ENCODE results near the gene SELL. TPM values are rescaled to one million over a fixed set of nuclear protein-coding genes. Genes with fewer than 3 reads are reported as not detected.
"Not testable (repeated sequence)": the region's sequence is repeated elsewhere in the genome, so short reads cannot be mapped to it uniquely, and the experiment has no call there.

The SELL gene
- 2.6 TPM for polyA plus RNA-seq (ENCODE audit: insufficient read length)

- DNase-seq: peak; percentile 47
Observed at GRCh38 chr1:169711469-169712308, at the start of gene SELL. SELL (minus strand) TSS chr1:169711620; CDS start chr1:169711498, 122 bp downstream.

GRCh38 chr1:169759038-169759437, 47.6 kb upstream of the SELL start:
- DNase-seq: no peak

GRCh38 chr1:169753549-169753948, 42.1 kb upstream of the SELL start:
- DNase-seq: no peak

- DNase-seq: no peak
Observed at GRCh38 chr1:169750041-169750440, 38.6 kb upstream of the SELL start.

GRCh38 chr1:169746550-169746949, 35.1 kb upstream of the SELL start:
- DNase-seq: no peak

- no peak for DNase-seq
Observed at GRCh38 chr1:169745015-169745861, 33.8 kb upstream of the SELL start.

- no peak for DNase-seq
Observed at GRCh38 chr1:169741666-169742394, 30.4 kb upstream of the SELL start.

GRCh38 chr1:169739980-169740379, 28.6 kb upstream of the SELL start:
- DNase-seq: no peak

GRCh38 chr1:169733924-169734323, 22.5 kb upstream of the SELL start, which contains the start of gene SELE:
SELE (minus strand) TSS chr1:169734079; CDS start chr1:169733612, 467 bp downstream.
- DNase-seq: no peak

GRCh38 chr1:169731446-169731845, 20.0 kb upstream of the SELL start:
- DNase-seq: no peak

- DNase-seq: no peak
Observed at GRCh38 chr1:169729991-169730390, 18.6 kb upstream of the SELL start.

- DNase-seq: no peak
Observed at GRCh38 chr1:169727307-169727706, 15.9 kb upstream of the SELL start.

- no peak for DNase-seq
Observed at GRCh38 chr1:169726851-169727250, 15.4 kb upstream of the SELL start.

- no peak for DNase-seq
Observed at GRCh38 chr1:169725930-169726329, 14.5 kb upstream of the SELL start.

- no peak for DNase-seq
Observed at GRCh38 chr1:169724168-169724567, 12.7 kb upstream of the SELL start.

- DNase-seq: no peak
Observed at GRCh38 chr1:169723763-169724162, 12.3 kb upstream of the SELL start.

- no peak for DNase-seq
Observed at GRCh38 chr1:169722779-169723178, 11.4 kb upstream of the SELL start.

GRCh38 chr1:169715100-169715499, 3.7 kb upstream of the SELL start:
- DNase-seq: not testable (repeated sequence)

- not testable (repeated sequence) for DNase-seq
Observed at GRCh38 chr1:169713090-169713489, 1.7 kb upstream of the SELL start.

GRCh38 chr1:169712309-169712631, 850 bp upstream of the SELL start:
- DNase-seq: no peak

- DNase-seq: no peak
Observed at GRCh38 chr1:169708647-169709046, 2.8 kb downstream of the SELL start.

GRCh38 chr1:169707912-169708604, 3.4 kb downstream of the SELL start:
- DNase-seq: no peak
